GM12878 (cell line): Measurements from ENCODE around the gene SRGAP1. TPM values are rescaled to one million over a fixed set of nuclear protein-coding genes. Genes with fewer than 3 reads are reported as not detected.

ENCODE experiments used
- ATAC-seq: fragments of 200-7000 bp; cut with Tn5 transposase; 3 replicates; pipeline ENCODE4 v1.9.1; 2020; ENCODE audit warnings: mild to moderate bottlenecking, moderate library complexity
- BruUV-seq: library from RNA; stranded (reverse); fragments of 400-500 nt; replicated peaks from 2 replicates; lab custom pipeline; 2021; lab: Mats Ljungman, UMichigan
- CTCF ChIA-PET: fragments of 300-600 bp; sonication (Branson Sonifier 250); formaldehyde crosslinking; extraction: SDS; loops from one replicate; lab custom pipeline; 2021; ENCODE audit warnings: inconsistent platforms; lab: Yijun Ruan, JAX
- POLR2A ChIA-PET: fragments of 350-600 bp; formaldehyde crosslinking; extraction: SDS; loops from one replicate; lab custom pipeline; 2021; ENCODE audit warnings: inconsistent platforms; lab: Charles Lee
- RAD21 ChIA-PET: fragments of 300-600 bp; sonication (Branson Sonifier 250); formaldehyde crosslinking; loops from one replicate; lab custom pipeline; 2023; ENCODE audit warnings: antibody characterized with exemption; ENCODE audit not compliant: unreplicated experiment; lab: Charles Lee
- SMC1A ChIA-PET: fragments of 300-600 bp; sonication (Branson Sonifier 250); formaldehyde crosslinking; loops from one replicate; lab custom pipeline; 2023; ENCODE audit not compliant: unreplicated experiment, uncharacterized antibody; lab: Charles Lee
- DNase-seq: peaks from one replicate; pipeline ENCODE4 v3.0.0-alpha.2; 2011; ENCODE audit warnings: low read depth, low spot score
- FAIRE-seq: peaks from 3 replicates; lab custom pipeline; 2011; peaks lifted over from hg19 to GRCh38; lab: Jason Lieb, UNC
- H2AFZ ChIP-seq: 2 replicates; pipeline ENCODE4 v1.6.0; 2011; ENCODE audit warnings: low read depth, low read length, control low read depth; ENCODE audit not compliant: control insufficient read depth
- H3K27ac ChIP-seq: 2 replicates; pipeline ENCODE4 v1.5.1; 2011; ENCODE audit warnings: control low read depth; ENCODE audit not compliant: control insufficient read depth, insufficient read depth
- H3K27me3 ChIP-seq, 2 experiments: replicated peaks in 1 of 2; 2 replicates each; pipeline versions ENCODE4 v1.6.0 to v1.6.1; 2011; ENCODE audit warnings: low read length in 1 of 2; ENCODE audit not compliant: control insufficient read depth in 2 of 2, insufficient read depth in 2 of 2
- H3K36me3 ChIP-seq, 2 experiments: 2 replicates each; pipeline ENCODE4 v1.5.1; 2011; ENCODE audit warnings: low read length in 1 of 2; ENCODE audit not compliant: control insufficient read depth in 2 of 2, insufficient read depth in 2 of 2
- H3K4me1 ChIP-seq: 2 replicates; pipeline ENCODE4 v1.6.1; 2011; ENCODE audit warnings: mild to moderate bottlenecking, low read length, moderate library complexity, mixed read lengths; ENCODE audit not compliant: control insufficient read depth, insufficient read depth
- H3K4me2 ChIP-seq: 2 replicates; pipeline ENCODE4 v1.6.0; 2011; ENCODE audit warnings: control low read depth; ENCODE audit not compliant: control insufficient read depth, insufficient read depth
- H3K4me3 ChIP-seq: fragments of 200-600 bp; sonication (generic); 2 replicates; pipeline ENCODE4 v1.5.1; 2016
- H3K79me2 ChIP-seq: 2 replicates; pipeline ENCODE4 v1.6.0; 2011; ENCODE audit warnings: low read length; ENCODE audit not compliant: control insufficient read depth, insufficient read depth
- H3K9ac ChIP-seq: 2 replicates; pipeline ENCODE4 v1.8.0; 2011; ENCODE audit warnings: low read length, control low read depth, mixed read lengths; ENCODE audit not compliant: control insufficient read depth, insufficient read depth
- H3K9me3 ChIP-seq: replicated peaks from 3 replicates; pipeline ENCODE4 v1.5.1; 2011; ENCODE audit warnings: mild to moderate bottlenecking, low read length; ENCODE audit not compliant: control insufficient read depth, insufficient read depth
- H4K20me1 ChIP-seq: 2 replicates; pipeline ENCODE4 v1.6.0; 2011; ENCODE audit not compliant: control insufficient read depth, insufficient read depth
- E2F8 ChIP-seq: fragments of 450-650 bp; IDR thresholded peaks from 2 replicates; pipeline ENCODE4 v1.6.1; 2018; ENCODE audit warnings: mild to moderate bottlenecking, low read depth, moderate library complexity; ENCODE audit not compliant: partially characterized antibody
- GATAD2B ChIP-seq: fragments of 450-650 bp; conservative IDR thresholded peaks from 2 replicates; pipeline ENCODE4 v1.6.1; 2017; ENCODE audit warnings: low read depth, mild to moderate bottlenecking, moderate library complexity
- HDAC6 ChIP-seq: fragments of 200-600 bp; sonication (generic); IDR thresholded peaks from one replicate; pipeline ENCODE4 v1.8.0; 2017; ENCODE audit warnings: antibody characterized with exemption; ENCODE audit not compliant: unreplicated experiment
- MAX ChIP-seq: IDR thresholded peaks from 2 replicates; pipeline ENCODE4 v1.6.1; 2012; ENCODE audit warnings: low read depth, low read length, improper control_type of control experiment
- MTA2 ChIP-seq: fragments of 450-650 bp; IDR thresholded peaks from 2 replicates; pipeline ENCODE4 v1.6.1; 2016; ENCODE audit warnings: low read depth, mild to moderate bottlenecking, moderate library complexity
- MYC ChIP-seq: IDR thresholded peaks from 2 replicates; pipeline ENCODE4 v1.6.1; 2011; ENCODE audit warnings: mild to moderate bottlenecking, low read length, moderate library complexity, inconsistent platforms; ENCODE audit not compliant: insufficient read depth, insufficient replicate concordance, insufficient read length, severe bottlenecking
- NRF1 ChIP-seq: conservative IDR thresholded peaks from 2 replicates; pipeline ENCODE4 v1.6.1; 2011; ENCODE audit warnings: mild to moderate bottlenecking, low read depth, low read length, improper control_type of control experiment
- SIX5 ChIP-seq: IDR thresholded peaks from 2 replicates; pipeline ENCODE4 v1.6.1; 2011; ENCODE audit warnings: mild to moderate bottlenecking, low read depth, low read length, moderate library complexity; ENCODE audit not compliant: severe bottlenecking
- SP1 ChIP-seq: IDR thresholded peaks from one replicate; pipeline ENCODE4 v1.6.1; 2011; ENCODE audit warnings: low read depth, low read length
- ZBTB33 ChIP-seq: fragments of 450-650 bp; IDR thresholded peaks from 2 replicates; pipeline ENCODE4 v1.6.1; 2017; ENCODE audit warnings: mild to moderate bottlenecking
- ZNF207 ChIP-seq: fragments of 450-650 bp; IDR thresholded peaks from 2 replicates; pipeline ENCODE4 v1.6.1; 2014; ENCODE audit warnings: antibody characterized with exemption, mild to moderate bottlenecking, borderline replicate concordance
- WGBS: methylation state at CpG from one replicate; pipeline ENCODE4 v1.1.6; 2016; ENCODE audit warnings: low lambda C conversion rate; ENCODE audit not compliant: insufficient replicate concordance, insufficient coverage; ENCODE audit errors: missing lambda C conversion rate; 5-methylcytosine and 5-hydroxymethylcytosine counted together
- in situ Hi-C: fragments of 300-500 bp; cut with MboI; formaldehyde crosslinking; loops from 9 replicates; pipeline ENCODE4 v1.14.3; 2018; ENCODE audit warnings: mixed read lengths
- intact Hi-C: fragments of 100-400 bp; cut with micrococcal nuclease; formaldehyde crosslinking; loops from one replicate; pipeline ENCODE4 v1.14.2; 2022; ENCODE audit not compliant: unreplicated experiment
- polyA plus RNA-seq, 11 experiments: library from polyadenylated mRNA; depleted of rRNA in 4 of 11; unstranded in 6 of 11; stranded (reverse) in 5 of 11; fragments of >200 nt; fragmentation: Nextera tagmentation in 4 of 11; fragmentation: Illumina TruSeq in 1 of 11; extraction: Ambion mirVana in 4 of 11; extraction: Trizol in 1 of 11; gene quantifications; 1 replicate in 1 of 11; 2 replicates in 10 of 11; pipeline versions ENCODE4 v1.2.1 to v1.2.3, GENCODE V29; 2011 to 2016; ENCODE audit warnings: inconsistent platforms in 2 of 11, missing spikeins in 2 of 11, low read depth in 1 of 11
- small RNA-seq: library from RNA; depleted of rRNA; stranded (forward); fragments of <200 nt; gene quantifications from one replicate; pipeline ENCODE3, GENCODE V24; 2014
- total RNA-seq, 4 experiments: library from RNA; depleted of rRNA in 3 of 4; stranded (reverse); fragments of >200 nt in 3 of 4; fragmentation: Illumina TruSeq in 1 of 4; extraction: Trizol in 1 of 4; gene quantifications; 2 replicates each; pipeline versions ENCODE4 v1.2.1 to v1.2.3, GENCODE V29; 2013 to 2021

The SRGAP1 gene
- total and polyA plus RNA-seq, 10 of the 15 experiments (the other 5 are each of a cell fraction or from before 2014, with no cell fraction given), result 0.16 to 0.85 (median 0.46) TPM

- FAIRE-seq, result no peak
- ChIA-PET RAD21 (no interaction called here), POLR2A (no interaction called here)
Observed at GRCh38 chr12:64207453-64207852, 363.0 kb downstream of the SRGAP1 start.

More at GRCh38 chr12:64207453-64207852, 363.0 kb downstream of the SRGAP1 start:
- in situ Hi-C loops (no loop called here), intact Hi-C loops (no loop called here)
- Histone ChIP-seq H3K4me2 (no peak overlapping the region), H3K36me3 (no peaks in the 10 kb centered on the region; a peak in 1 of 4 replicates), H3K27me3 (no peaks in the 10 kb centered on the region), H3K9me3 (no peaks in the 10 kb centered on the region), H3K27ac (no peak overlapping the region), H2AFZ (no peak overlapping the region), H3K79me2 (no peaks in the 10 kb centered on the region), H3K9ac (no peak overlapping the region), H4K20me1 (no peaks in the 10 kb centered on the region), H3K4me1 (no peaks in the 10 kb centered on the region), H3K4me3 (no peak overlapping the region)
- ChIA-PET SMC1A (interaction anchor here (0.6 kb wide), 1 partner anchor 382 kb away, joined by 3 read pairs; no protein-coding TSS in a partner anchor), CTCF (no interaction called here)
- ATAC-seq (no peak), DNase-seq (no peak)
- WGBS, result 92% methylated on average over 2 of the region's 2 CpGs
- no peak for TF ChIP-seq MYC
- no peak for TF ChIP-seq E2F8
- no peak for TF ChIP-seq SP1
- no peak for TF ChIP-seq HDAC6
- TF ChIP-seq NRF1, result no peak
- no peak for TF ChIP-seq SIX5
- TF ChIP-seq GATAD2B, result no peak
- TF ChIP-seq MAX, result no peak
- no peak for TF ChIP-seq ZNF207
- no peak for TF ChIP-seq MTA2
- no peak for TF ChIP-seq ZBTB33
- BruUV-seq, result no TSS peak

Small RNA genes lying within 50 kb of the gene (small RNA-seq; reads per million reads assigned to genes)
- gene AC020611.1 (not detected), gene RNU6-1009P (not detected)

Other genes starting within 250 kb of the SRGAP1 start
- gene DPY19L2, start 176.2 kb upstream of the SRGAP1 start, total RNA-seq (2014; rRNA removed), result not detected in 2 replicates
- not detected in 2 replicates for gene DPY19L2, start 176.2 kb upstream of the SRGAP1 start, total RNA-seq (2014; rRNA removed; fragmentation: Illumina TruSeq; extraction: Trizol)
- gene DPY19L2, start 176.2 kb upstream of the SRGAP1 start, total RNA-seq (2021), result 0.24 and 0.44 TPM in 2 replicates
- 1.0 and 1.5 TPM in 2 replicates for gene DPY19L2, start 176.2 kb upstream of the SRGAP1 start, polyA plus RNA-seq (2011; rRNA removed)
- 0.10 TPM in 1 of 2 replicates, not detected in the other for gene DPY19L2, start 176.2 kb upstream of the SRGAP1 start, polyA plus RNA-seq (2014; fragmentation: Illumina TruSeq; extraction: Trizol)
- not detected for gene DPY19L2, start 176.2 kb upstream of the SRGAP1 start, polyA plus RNA-seq (2014; fragmentation: Nextera tagmentation; extraction: Ambion mirVana)
- 0.04 TPM in 1 of 2 replicates, not detected in the other for gene DPY19L2, start 176.2 kb upstream of the SRGAP1 start, polyA plus RNA-seq (2014; rRNA removed)
- gene DPY19L2, start 176.2 kb upstream of the SRGAP1 start, polyA plus RNA-seq (2016; fragmentation: Nextera tagmentation; extraction: Ambion mirVana), result under 1 TPM; 0.15 to 0.21 TPM
- gene RXYLT1, start 64.8 kb upstream of the SRGAP1 start, total RNA-seq (2014; rRNA removed), result 22.7 and 24.4 TPM in 2 replicates
- gene RXYLT1, start 64.8 kb upstream of the SRGAP1 start, total RNA-seq (2014; rRNA removed; fragmentation: Illumina TruSeq; extraction: Trizol), result 21.6 and 24.5 TPM in 2 replicates
- gene RXYLT1, start 64.8 kb upstream of the SRGAP1 start, total RNA-seq (2021), result 19.8 and 20.0 TPM in 2 replicates
- 18.9 and 26.3 TPM in 2 replicates for gene RXYLT1, start 64.8 kb upstream of the SRGAP1 start, polyA plus RNA-seq (2011; rRNA removed)
- 21.4 and 25.1 TPM in 2 replicates for gene RXYLT1, start 64.8 kb upstream of the SRGAP1 start, polyA plus RNA-seq (2014; fragmentation: Illumina TruSeq; extraction: Trizol)
- gene RXYLT1, start 64.8 kb upstream of the SRGAP1 start, polyA plus RNA-seq (2014; fragmentation: Nextera tagmentation; extraction: Ambion mirVana), result 10 to 100 TPM; 10.4 to 17.9 TPM
- gene RXYLT1, start 64.8 kb upstream of the SRGAP1 start, polyA plus RNA-seq (2014; rRNA removed), result 21.4 and 21.8 TPM in 2 replicates
- gene RXYLT1, start 64.8 kb upstream of the SRGAP1 start, polyA plus RNA-seq (2016; fragmentation: Nextera tagmentation; extraction: Ambion mirVana), result 10 to 100 TPM; 32.9 to 33.8 TPM